Left cardiac atrium (tissue), 4 donors: Measurements from ENCODE around the gene PDIA2. TPM values are rescaled to one million over a fixed set of nuclear protein-coding genes. Genes with fewer than 3 reads are reported as not detected.

Experiments
- ATAC-seq, 2 donors: fragments of 200-7000 bp; cut with Tn5 transposase; one replicate each; pipeline ENCODE4 v1.9.1; 2020; ENCODE audit warnings: mild to moderate bottlenecking in 2 of 2, moderate library complexity in 2 of 2
- DNase-seq: peaks from one replicate; pipeline ENCODE4 v3.0.0-alpha.2; 2020
- intact Hi-C, 2 donors: fragments of 100-400 bp; cut with DNase I; formaldehyde crosslinking; loops; one replicate each; pipeline versions ENCODE4 v1.14.1 to v1.15.1; 2022 to 2023
- total RNA-seq, 2 donors: library from RNA; stranded (reverse); fragmentation: NEBNext Ultra II Directional; extraction: Animal tissue kit (Norgen Biotek cat#: 25700); gene quantifications; one replicate each; pipeline ENCODE4 v1.2.1, GENCODE V29; 2021
- donor health status: DM: no; HTN: yes; CAD: no.
- donor health status: DM: no; HTN: yes; CAD: no; lungs with severe emphysema.
- donor health status: DM: yes; HTN: yes; CAD: no.
- donor health status: Dilated cardiomyopathy.

Gene PDIA2
- total RNA-seq, 2 donors from 2014 or later, result 2.4 to 3.6 TPM

- ATAC-seq (no peak), DNase-seq (no peak)
- intact Hi-C loops, result no loop called here
Measured at GRCh38 chr16:289395-289997, 6.5 kb downstream of the PDIA2 start.

GRCh38 chr16:290015-290680 lies 7.2 kb downstream of the PDIA2 start:
- no peak for DNase-seq
- ATAC-seq, result no peak

GRCh38 chr16:290681-291405 lies 7.9 kb downstream of the PDIA2 start:
- DNase-seq (no peak), ATAC-seq (no peak)
- intact Hi-C loops, result no loop called here

More at GRCh38 chr16:290015-290680, 7.2 kb downstream of the PDIA2 start:
- intact Hi-C loops, result no loop called here

GRCh38 chr16:291539-291938 lies 8.6 kb downstream of the PDIA2 start:
- DNase-seq (no peak), ATAC-seq (no peak)
- intact Hi-C loops, result no loop called here

- ATAC-seq, result no peak
- intact Hi-C loops, result no loop called here
Measured at GRCh38 chr16:293043-293775, 10.2 kb downstream of the PDIA2 start.

GRCh38 chr16:296276-296675 lies 13.3 kb downstream of the PDIA2 start:
- intact Hi-C loops, result no loop called here
- DNase-seq, result no peak
- ATAC-seq, result no peak

More at GRCh38 chr16:293043-293775, 10.2 kb downstream of the PDIA2 start:
- no peak for DNase-seq

GRCh38 chr16:296806-297510 lies 14.0 kb downstream of the PDIA2 start:
- no peak for DNase-seq
- intact Hi-C loops, result no loop called here

GRCh38 chr16:297832-298231 lies 14.9 kb downstream of the PDIA2 start:
- intact Hi-C loops, result no loop called here
- no peak for DNase-seq
- no peak for ATAC-seq

More at GRCh38 chr16:296806-297510, 14.0 kb downstream of the PDIA2 start:
- ATAC-seq, result no peak

GRCh38 chr16:301235-301634 lies 18.3 kb downstream of the PDIA2 start:
- DNase-seq (no peak), ATAC-seq (no peak)
- intact Hi-C loops, result no loop called here

GRCh38 chr16:301950-302349 lies 19.0 kb downstream of the PDIA2 start:
- ATAC-seq, result no peak
- intact Hi-C loops, result no loop called here
- no peak for DNase-seq

GRCh38 chr16:303760-304505 lies 21.0 kb downstream of the PDIA2 start:
- ATAC-seq, result no peak
- intact Hi-C loops, result no loop called here
- no peak for DNase-seq

- DNase-seq (no peak), ATAC-seq (no peak)
Measured at GRCh38 chr16:305916-306626, 23.1 kb downstream of the PDIA2 start.

GRCh38 chr16:306911-307370 lies 24.0 kb downstream of the PDIA2 start:
- ATAC-seq (no peak), DNase-seq (no peak)
- intact Hi-C loops, result no loop called here

More at GRCh38 chr16:305916-306626, 23.1 kb downstream of the PDIA2 start:
- intact Hi-C loops, result no loop called here

GRCh38 chr16:307691-308312 lies 24.8 kb downstream of the PDIA2 start:
- intact Hi-C loops, result no loop called here
- DNase-seq, result no peak

GRCh38 chr16:309476-309875 lies 26.5 kb downstream of the PDIA2 start:
- DNase-seq, result no peak
- ATAC-seq, result no peak
- intact Hi-C loops, result no loop called here

More at GRCh38 chr16:307691-308312, 24.8 kb downstream of the PDIA2 start:
- no peak for ATAC-seq

- ATAC-seq (no peak), DNase-seq (no peak)
- intact Hi-C loops, result no loop called here
Measured at GRCh38 chr16:311725-312124, 28.8 kb downstream of the PDIA2 start.

GRCh38 chr16:314351-314750 lies 31.4 kb downstream of the PDIA2 start:
- ATAC-seq (no peak), DNase-seq (no peak)
- intact Hi-C loops, result no loop called here
